HG03460 (cell line): ENCODE measurements around the gene XPO4.

Source experiments
- ATAC-seq: cut with Tn5 transposase; IDR thresholded peaks from one replicate; pipeline ENCODE4 v1.9.1; 2021; ENCODE audit not compliant: unreplicated experiment

XPO4 gene

GRCh38 chr13:20729633-20730585 lies 172.6 kb downstream of the XPO4 start:
- ATAC-seq = no peak

GRCh38 chr13:20728579-20729311 lies 173.8 kb downstream of the XPO4 start:
- ATAC-seq = no peak

GRCh38 chr13:20727856-20728255 lies 174.7 kb downstream of the XPO4 start:
- no peak for ATAC-seq
